ENCODE measurements around the gene PPP1R10.
A peak's percentile ranks its signal among the peaks of the same experiment; 100 is the strongest.

Gene PPP1R10

DNA sequence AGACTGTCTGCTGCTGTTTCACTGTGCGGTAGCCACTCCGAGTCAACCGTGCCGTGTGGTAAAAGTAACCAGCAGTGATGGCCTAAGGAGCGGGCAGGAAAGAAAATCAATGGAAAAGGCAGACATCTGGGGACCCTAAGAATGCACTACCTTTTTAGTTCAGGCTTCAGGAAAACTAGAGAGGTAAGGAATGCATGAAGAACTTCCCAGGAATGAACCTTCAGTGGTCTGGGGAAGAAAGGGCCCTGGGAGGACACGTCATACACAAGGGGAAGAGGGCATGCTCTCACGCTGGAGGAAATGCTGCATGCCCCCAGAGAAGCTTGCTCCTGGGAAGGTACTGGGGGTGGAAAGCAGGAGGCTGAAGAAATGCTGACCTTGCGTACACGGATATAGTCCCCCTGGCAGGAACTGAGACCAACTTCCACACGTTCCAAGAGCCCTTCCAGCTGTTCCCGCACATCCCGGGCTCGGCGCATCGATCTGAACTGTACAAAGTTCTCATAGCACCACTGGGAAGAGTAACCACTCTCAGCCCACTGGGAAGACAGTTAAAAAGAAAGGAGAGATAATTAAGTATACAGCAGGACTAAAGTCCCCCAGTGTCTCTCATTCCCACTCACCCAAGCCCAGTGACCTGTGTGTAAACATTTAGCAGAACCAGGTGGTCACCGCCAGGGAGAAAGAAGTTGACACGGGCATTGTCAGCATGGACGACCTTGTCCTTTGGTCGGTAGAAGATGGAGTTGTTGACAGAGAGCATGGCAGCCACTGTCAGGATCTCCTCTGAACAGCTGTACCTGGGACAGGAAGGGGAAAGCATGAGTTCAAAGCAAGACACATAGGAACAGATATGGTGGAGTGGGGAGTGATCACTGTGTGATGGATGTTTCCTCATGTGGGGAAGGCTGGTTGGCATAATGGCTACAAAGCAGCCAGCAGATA lies 38.0 kb upstream of the PPP1R10 start:
- no peaks in the 10 kb centered on the region for H3K27me3 ChIP-seq (ENCODE audit: control insufficient read depth, low read length)
- H3K27ac ChIP-seq (ENCODE audit: low read depth, low read length) = no peak overlapping the region
- no peaks in the 10 kb centered on the region for H3K4me1 ChIP-seq (ENCODE audit: control insufficient read depth, low read length)
- H3K9me3 ChIP-seq (ENCODE audit: control insufficient read depth, insufficient read depth, low read length) = no peaks in the 10 kb centered on the region
- no peak overlapping the region for H3K4me3 ChIP-seq (ENCODE audit: low read length)
- TF ChIP-seq, protein P1, sequence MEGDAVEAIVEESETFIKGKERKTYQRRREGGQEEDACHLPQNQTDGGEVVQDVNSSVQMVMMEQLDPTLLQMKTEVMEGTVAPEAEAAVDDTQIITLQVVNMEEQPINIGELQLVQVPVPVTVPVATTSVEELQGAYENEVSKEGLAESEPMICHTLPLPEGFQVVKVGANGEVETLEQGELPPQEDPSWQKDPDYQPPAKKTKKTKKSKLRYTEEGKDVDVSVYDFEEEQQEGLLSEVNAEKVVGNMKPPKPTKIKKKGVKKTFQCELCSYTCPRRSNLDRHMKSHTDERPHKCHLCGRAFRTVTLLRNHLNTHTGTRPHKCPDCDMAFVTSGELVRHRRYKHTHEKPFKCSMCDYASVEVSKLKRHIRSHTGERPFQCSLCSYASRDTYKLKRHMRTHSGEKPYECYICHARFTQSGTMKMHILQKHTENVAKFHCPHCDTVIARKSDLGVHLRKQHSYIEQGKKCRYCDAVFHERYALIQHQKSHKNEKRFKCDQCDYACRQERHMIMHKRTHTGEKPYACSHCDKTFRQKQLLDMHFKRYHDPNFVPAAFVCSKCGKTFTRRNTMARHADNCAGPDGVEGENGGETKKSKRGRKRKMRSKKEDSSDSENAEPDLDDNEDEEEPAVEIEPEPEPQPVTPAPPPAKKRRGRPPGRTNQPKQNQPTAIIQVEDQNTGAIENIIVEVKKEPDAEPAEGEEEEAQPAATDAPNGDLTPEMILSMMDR (IDR thresholded peaks at IDR 0.05; ENCODE audit: low read depth, low read length, poor library complexity, severe bottlenecking) = no peak
- no peak for TF ChIP-seq EZH2phosphoT487 (IDR thresholded peaks at IDR 0.05; ENCODE audit: borderline replicate concordance, low read length)
- H3K9me2 ChIP-seq (replicated peaks; ENCODE audit: control insufficient read depth, low read length) = no peaks in the 10 kb centered on the region
- H3K36me3 ChIP-seq (ENCODE audit: control insufficient read depth, low read length) = peaks cover 80% of the 10 kb centered on the region
- no peak overlapping the region for H3K4me2 ChIP-seq (ENCODE audit: low read length)
- H3K79me2 ChIP-seq (ENCODE audit: control insufficient read depth, low read length) = no peaks in the 10 kb centered on the region
- H3F3A ChIP-seq (ENCODE audit: control insufficient read depth, insufficient read depth) = peaks cover 7% of the 10 kb centered on the region; the same call in 1 of the 2 replicates
- H4K20me1 ChIP-seq (ENCODE audit: control insufficient read depth, insufficient read depth, low read depth, low read length) = no peaks in the 10 kb centered on the region

DNA sequence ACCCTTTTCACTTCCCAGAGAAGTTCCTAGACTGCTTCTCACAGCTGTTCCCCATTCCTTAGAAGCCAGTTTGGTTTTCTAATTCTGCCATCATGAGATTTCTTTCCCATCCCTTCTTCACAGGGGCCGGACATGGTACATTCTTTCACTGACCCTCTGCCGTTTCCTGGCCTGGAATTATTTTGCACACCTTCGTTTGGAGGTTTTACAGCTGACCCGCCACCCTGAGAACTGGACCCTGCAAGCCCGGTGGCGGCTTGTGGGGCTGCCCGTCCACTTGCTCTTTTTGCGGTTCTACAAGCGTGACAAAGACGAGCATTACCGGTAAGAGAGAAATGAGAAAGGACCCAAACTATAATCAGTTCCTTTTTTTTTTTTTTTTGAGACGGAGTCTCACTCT lies 34.1 kb upstream of the PPP1R10 start:
- Histone ChIP-seq H3K27ac (ENCODE audit: low read depth, low read length) (no peak overlapping the region), H3K27me3 (ENCODE audit: control insufficient read depth, low read length) (no peaks in the 10 kb centered on the region), H3K9me2 (replicated peaks; ENCODE audit: control insufficient read depth, low read length) (no peaks in the 10 kb centered on the region), H3K9me3 (ENCODE audit: control insufficient read depth, insufficient read depth, low read length) (no peaks in the 10 kb centered on the region), H3K36me3 (ENCODE audit: control insufficient read depth, low read length) (peaks cover 58% of the 10 kb centered on the region), H3K4me3 (ENCODE audit: low read length) (no peak overlapping the region), H3K79me2 (ENCODE audit: control insufficient read depth, low read length) (peaks cover 31% of the 10 kb centered on the region), H3K4me1 (ENCODE audit: control insufficient read depth, low read length) (peaks cover 11% of the 10 kb centered on the region), H3K4me2 (ENCODE audit: low read length) (no peak overlapping the region), H3F3A (ENCODE audit: control insufficient read depth, insufficient read depth) (peaks cover 7% of the 10 kb centered on the region; the same call in 1 of the 2 replicates), H4K20me1 (ENCODE audit: control insufficient read depth, insufficient read depth, low read depth, low read length) (no peaks in the 10 kb centered on the region)
- TF ChIP-seq, protein P1 (IDR thresholded peaks at IDR 0.05; ENCODE audit: low read depth, low read length, poor library complexity, severe bottlenecking) = no peak
- no peak for TF ChIP-seq EZH2phosphoT487 (IDR thresholded peaks at IDR 0.05; ENCODE audit: borderline replicate concordance, low read length)

DNA sequence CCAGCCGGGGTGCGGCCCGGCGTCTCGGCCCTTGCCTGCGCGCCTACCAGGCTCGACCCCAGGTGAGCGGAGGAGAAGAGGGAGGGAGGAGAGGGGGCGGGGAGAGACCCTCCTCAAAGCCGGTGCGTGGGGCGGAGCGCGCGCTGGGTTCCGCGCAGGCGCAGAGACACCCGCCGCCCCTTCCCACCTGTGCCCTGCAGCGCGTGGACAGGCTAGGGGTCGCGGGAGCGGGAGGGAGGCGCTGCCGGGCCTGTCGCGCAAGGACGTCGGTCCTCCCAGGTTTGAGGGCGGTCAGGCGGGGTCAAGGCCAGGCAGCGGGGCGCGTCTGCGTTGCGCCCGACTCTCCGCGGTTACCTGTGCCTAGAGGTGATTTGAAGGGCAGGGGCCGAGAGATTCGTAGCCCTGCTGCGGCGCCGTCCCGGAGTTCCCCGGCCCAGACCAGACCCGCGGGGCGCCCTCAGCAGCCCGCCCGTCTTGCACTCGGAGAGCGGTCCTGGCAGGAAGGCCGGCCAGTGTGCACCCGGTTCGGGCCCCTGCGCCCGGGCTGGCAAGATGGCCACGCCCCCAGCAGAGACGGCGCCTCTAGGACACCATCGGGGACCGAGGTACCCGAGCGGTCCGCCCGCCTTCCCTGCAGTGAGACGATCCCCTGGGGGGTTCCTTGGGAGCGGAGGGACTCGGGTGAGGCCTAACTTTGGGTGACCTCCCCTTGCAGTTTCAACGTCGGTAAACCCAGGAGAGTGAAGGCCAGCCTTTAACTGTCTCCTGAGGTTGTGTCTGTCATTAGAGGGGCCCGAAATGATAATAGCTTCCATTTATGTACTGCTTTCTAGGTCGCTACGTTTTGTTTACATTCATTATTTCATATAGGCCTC lies 30.4 kb upstream of the PPP1R10 start:
- Histone ChIP-seq H3K27me3 (ENCODE audit: control insufficient read depth, low read length) (no peaks in the 10 kb centered on the region), H3K4me1 (ENCODE audit: control insufficient read depth, low read length) (peaks cover 15% of the 10 kb centered on the region), H3K4me2 (ENCODE audit: low read length) (peak overlapping the region; percentile 70), H3K36me3 (ENCODE audit: control insufficient read depth, low read length) (peaks cover 39% of the 10 kb centered on the region), H3K9me2 (replicated peaks; ENCODE audit: control insufficient read depth, low read length) (no peaks in the 10 kb centered on the region), H3K27ac (ENCODE audit: low read depth, low read length) (peak overlapping the region; percentile 74), H3F3A (ENCODE audit: control insufficient read depth, insufficient read depth) (peaks cover 2% of the 10 kb centered on the region; the same call in 1 of the 2 replicates), H3K4me3 (ENCODE audit: low read length) (peak overlapping the region; percentile 91), H4K20me1 (ENCODE audit: control insufficient read depth, insufficient read depth, low read depth, low read length) (no peaks in the 10 kb centered on the region), H3K79me2 (ENCODE audit: control insufficient read depth, low read length) (peaks cover 37% of the 10 kb centered on the region), H3K9me3 (ENCODE audit: control insufficient read depth, insufficient read depth, low read length) (no peaks in the 10 kb centered on the region)
- TF ChIP-seq, protein P1 (IDR thresholded peaks at IDR 0.05; ENCODE audit: low read depth, low read length, poor library complexity, severe bottlenecking) = no peak
- no peak for TF ChIP-seq EZH2phosphoT487 (IDR thresholded peaks at IDR 0.05; ENCODE audit: borderline replicate concordance, low read length)

Data from DOHH2 (cell line).